ENCODE measurements around the gene SERTM1. TPM values are rescaled to one million over a fixed set of nuclear protein-coding genes. Genes with fewer than 3 reads are reported as not detected.

Gene SERTM1
- total and polyA plus RNA-seq, 2 of the 8 experiments (the other 6 are each of a cell fraction or from before 2014, with no cell fraction given): 0.48 to 1.6 TPM

GRCh38 chr13:36746051-36746450 is 72.2 kb downstream of the SERTM1 start:
- POLR2A ChIA-PET (ENCODE audit: partially characterized antibody): interaction anchor here (1.0 kb wide), 1 partner anchor 9 kb away, joined by 3 read pairs; no protein-coding TSS in a partner anchor
- H3K14ac ChIP-seq (ENCODE audit: insufficient read length): no peak overlapping the region

More at GRCh38 chr13:36746051-36746450, 72.2 kb downstream of the SERTM1 start:
- Histone ChIP-seq H2BK120ac (replicated peaks; ENCODE audit: low read depth, low read length) (no peak overlapping the region), H3K4me2 (ENCODE audit: insufficient read depth in 1 of 2, low read depth in 2 of 2, low read length in 2 of 2) (no peak overlapping the region), H3K36me3 (ENCODE audit: control insufficient read depth in 2 of 4, insufficient read depth in 4 of 4, low read length in 3 of 4) (no peaks in the 10 kb centered on the region), H3K27ac (ENCODE audit: low read depth, low read length) (no peak overlapping the region), H3K9me3 (ENCODE audit: insufficient read depth in 2 of 2, low read depth in 1 of 2, low read length in 1 of 2) (peaks cover 0 to 4% of the 10 kb centered on the region in 2 experiments; a peak in 1 of 4 replicates), H2BK15ac (ENCODE audit: low read length) (no peak overlapping the region), H3K23me2 (ENCODE audit: low read depth, low read length) (no peaks in the 10 kb centered on the region), H3K27me3 (replicated peaks in 1 of 4; ENCODE audit: control insufficient read depth in 3 of 4, extremely low read depth in 1 of 4, insufficient read depth in 3 of 4, low read length in 3 of 4) (no peaks in the 10 kb centered on the region), H3K18ac (ENCODE audit: extremely low read depth, low read length) (no peak overlapping the region), H3K79me2 (ENCODE audit: control insufficient read depth in 1 of 2, insufficient read depth in 2 of 2, low read length in 2 of 2) (no peaks in the 10 kb centered on the region), H3K4me3 (ENCODE audit: extremely low read depth in 1 of 4, insufficient read depth in 2 of 4, low read depth in 3 of 4, low read length in 4 of 4) (no peak overlapping the region), H2BK12ac (ENCODE audit: low read depth, low read length) (no peak overlapping the region), H4K91ac (replicated peaks; ENCODE audit: insufficient read length, low read length) (no peak overlapping the region), H3K23ac (ENCODE audit: insufficient read length) (no peak overlapping the region), H4K5ac (ENCODE audit: insufficient read length, low read depth, low read length) (no peak overlapping the region), H2BK20ac (ENCODE audit: low read length) (no peak overlapping the region), H3K4me1 (replicated peaks in 1 of 4; ENCODE audit: control insufficient read depth in 3 of 4, insufficient read depth in 4 of 4, low read length in 3 of 4) (peaks cover 0 to 5% (median 0%) of the 10 kb centered on the region in 4 experiments; a peak in 1 of 7 replicates), H3K56ac (replicated peaks; ENCODE audit: insufficient read length, low read depth, low read length) (no peak overlapping the region), H3K4ac (replicated peaks; ENCODE audit: insufficient read length, low read depth, low read length) (no peak overlapping the region), H3K9ac (replicated peaks in 1 of 4; ENCODE audit: extremely low read depth in 1 of 4, low read depth in 3 of 4, low read length in 3 of 4) (no peak overlapping the region), H2AFZ (ENCODE audit: low read length) (no peak overlapping the region), H2AK5ac (ENCODE audit: low read depth, low read length) (no peak overlapping the region), H2BK5ac (ENCODE audit: low read depth, low read length) (no peak overlapping the region), H4K8ac (ENCODE audit: extremely low read depth, insufficient read depth, low read length) (no peak overlapping the region), H3K79me1 (ENCODE audit: low read depth, low read length) (no peaks in the 10 kb centered on the region), H4K20me1 (replicated peaks in 1 of 2; ENCODE audit: control insufficient read depth in 1 of 2, insufficient read depth in 2 of 2, low read length in 2 of 2) (no peaks in the 10 kb centered on the region)
- TF ChIP-seq POLR2AphosphoS5 (IDR thresholded peaks at IDR 0.05; ENCODE audit: low read depth, low read length): no peak
- no peak for TF ChIP-seq SP4 (IDR thresholded peaks at IDR 0.05; ENCODE audit: low read length)
- TF ChIP-seq SIX5 (IDR thresholded peaks at IDR 0.05; ENCODE audit: low read depth, low read length): no peak
- no peak for TF ChIP-seq SRF (IDR thresholded peaks at IDR 0.05; ENCODE audit: low read depth, low read length)
- no peak for TF ChIP-seq RXRA (IDR thresholded peaks at IDR 0.05; ENCODE audit: insufficient read depth, low read depth, low read length)
- no peak for TF ChIP-seq SIRT6 (IDR thresholded peaks at IDR 0.05; ENCODE audit: low read length)
- TF ChIP-seq NRF1 (IDR thresholded peaks at IDR 0.05; ENCODE audit: low read depth, low read length): no peak
- TF ChIP-seq HDAC2 (IDR thresholded peaks at IDR 0.05; ENCODE audit: borderline replicate concordance in 1 of 2, low read depth in 2 of 2, low read length in 2 of 2): no peak
- CTCF ChIA-PET (ENCODE audit: partially characterized antibody): interaction anchor here (0.6 to 1.3 kb wide), 3 partner anchors 10 to 327 kb away, joined by 3 to 6 read pairs (median 6); no protein-coding TSS in a partner anchor
- 87% methylated on average over 2 of the region's 2 CpGs; no CpG with 5 or more reads in 1 of the 2 experiments for WGBS, 2 experiments (ENCODE audit: extremely low coverage in 1 of 2, insufficient coverage in 1 of 2, insufficient read length in 1 of 2, insufficient replicate concordance in 2 of 2, low coverage in 1 of 2, low lambda C conversion rate in 2 of 2, missing lambda C conversion rate in 1 of 2)
- DNase-seq (ENCODE audit: low read depth in 1 of 2, low spot score in 2 of 2): no peak
- no peak for FAIRE-seq
